Measurements from ENCODE around the gene GPC6.

GPC6 gene

DNA sequence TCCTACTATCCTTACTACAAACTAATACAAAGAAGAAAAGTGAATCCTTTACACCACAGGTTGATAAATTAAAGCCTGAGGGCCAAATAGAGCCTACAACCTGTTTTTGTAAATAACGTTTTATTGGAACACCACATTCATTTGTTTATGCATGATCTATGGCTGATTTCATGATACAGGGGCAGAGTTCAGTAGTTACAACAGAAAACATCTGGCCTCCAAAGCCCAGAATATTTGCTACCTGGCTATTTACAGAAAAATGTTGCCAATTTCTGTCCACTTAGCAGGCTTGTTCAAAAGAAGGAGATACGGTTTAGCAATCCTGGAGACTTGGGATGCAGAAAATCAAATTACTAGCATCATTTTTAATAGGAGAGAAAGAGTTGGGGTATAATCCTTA, 1228.8 kb downstream of the GPC6 start:
- no peak for DNase-seq
